Liver (tissue), 3 donors: ENCODE results near the gene MYO7B.

Experiments
- ATF3 ChIP-seq: IDR thresholded peaks from 2 replicates; pipeline ENCODE4 v1.6.1; 2016; ENCODE audit warnings: antibody characterized with exemption
- EGR1 ChIP-seq, 2 donors: IDR thresholded peaks; 2 replicates each; pipeline ENCODE4 v1.6.1; 2016 to 2018; ENCODE audit warnings: antibody characterized with exemption in 2 of 2, low read depth in 2 of 2
- FOXA2 ChIP-seq: IDR thresholded peaks from 2 replicates; pipeline ENCODE4 v1.6.1; 2016; ENCODE audit warnings: antibody characterized with exemption
- GABPA ChIP-seq, 2 donors: IDR thresholded peaks in 1 of 2; conservative IDR thresholded peaks in 1 of 2; 2 replicates each; pipeline ENCODE4 v1.6.1; 2016; ENCODE audit warnings: antibody characterized with exemption in 2 of 2, mild to moderate bottlenecking in 1 of 2, moderate library complexity in 1 of 2
- HNF4G ChIP-seq: IDR thresholded peaks from 2 replicates; pipeline ENCODE4 v1.6.1; 2016; ENCODE audit warnings: antibody characterized with exemption
- JUND ChIP-seq, 2 donors: IDR thresholded peaks; 2 replicates each; pipeline ENCODE4 v1.6.1; 2016; ENCODE audit warnings: antibody characterized with exemption in 2 of 2
- MAX ChIP-seq: IDR thresholded peaks from 2 replicates; pipeline ENCODE4 v1.6.1; 2016; ENCODE audit warnings: antibody characterized with exemption
- RAD21 ChIP-seq, 2 donors: IDR thresholded peaks; 2 replicates each; pipeline ENCODE4 v1.6.1; 2016; ENCODE audit warnings: antibody characterized with exemption in 2 of 2, mild to moderate bottlenecking in 2 of 2
- SP1 ChIP-seq: IDR thresholded peaks from 2 replicates; pipeline ENCODE4 v1.6.1; 2018; ENCODE audit warnings: antibody characterized with exemption, mild to moderate bottlenecking
- TAF1 ChIP-seq: conservative IDR thresholded peaks from 2 replicates; pipeline ENCODE4 v1.6.1; 2016; ENCODE audit warnings: antibody characterized with exemption, mild to moderate bottlenecking
- YY1 ChIP-seq: IDR thresholded peaks from 2 replicates; pipeline ENCODE4 v1.6.1; 2016; ENCODE audit warnings: antibody characterized with exemption, mild to moderate bottlenecking
- TF ChIP-seq, protein P1 (sequence below): fragments of 150-350 bp; IDR thresholded peaks from 2 replicates; pipeline ENCODE4 v1.5.1; 2017; ENCODE audit warnings: improper control_type of control experiment, low read depth, low read length; ENCODE audit not compliant: missing input control
- TF ChIP-seq, protein P2 (sequence below): IDR thresholded peaks from 2 replicates; pipeline ENCODE4 v1.6.1; 2016; ENCODE audit warnings: antibody characterized with exemption, mild to moderate bottlenecking
- TF ChIP-seq, protein P3 (sequence below): IDR thresholded peaks from 2 replicates; pipeline ENCODE4 v1.6.1; 2016; ENCODE audit warnings: antibody characterized with exemption
- donor health status: healthy.
- donor health status: healthy.

DNA sequence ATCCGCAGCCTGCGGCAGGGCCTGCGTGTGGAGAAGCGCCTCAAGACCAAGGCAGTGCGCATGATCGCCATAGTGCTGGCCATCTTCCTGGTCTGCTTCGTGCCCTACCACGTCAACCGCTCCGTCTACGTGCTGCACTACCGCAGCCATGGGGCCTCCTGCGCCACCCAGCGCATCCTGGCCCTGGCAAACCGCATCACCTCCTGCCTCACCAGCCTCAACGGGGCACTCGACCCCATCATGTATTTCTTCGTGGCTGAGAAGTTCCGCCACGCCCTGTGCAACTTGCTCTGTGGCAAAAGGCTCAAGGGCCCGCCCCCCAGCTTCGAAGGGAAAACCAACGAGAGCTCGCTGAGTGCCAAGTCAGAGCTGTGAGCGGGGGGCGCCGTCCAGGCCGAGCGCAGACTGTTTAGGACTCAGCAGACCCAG lies 115.9 kb downstream of the MYO7B start:
- TF ChIP-seq, protein P1, sequence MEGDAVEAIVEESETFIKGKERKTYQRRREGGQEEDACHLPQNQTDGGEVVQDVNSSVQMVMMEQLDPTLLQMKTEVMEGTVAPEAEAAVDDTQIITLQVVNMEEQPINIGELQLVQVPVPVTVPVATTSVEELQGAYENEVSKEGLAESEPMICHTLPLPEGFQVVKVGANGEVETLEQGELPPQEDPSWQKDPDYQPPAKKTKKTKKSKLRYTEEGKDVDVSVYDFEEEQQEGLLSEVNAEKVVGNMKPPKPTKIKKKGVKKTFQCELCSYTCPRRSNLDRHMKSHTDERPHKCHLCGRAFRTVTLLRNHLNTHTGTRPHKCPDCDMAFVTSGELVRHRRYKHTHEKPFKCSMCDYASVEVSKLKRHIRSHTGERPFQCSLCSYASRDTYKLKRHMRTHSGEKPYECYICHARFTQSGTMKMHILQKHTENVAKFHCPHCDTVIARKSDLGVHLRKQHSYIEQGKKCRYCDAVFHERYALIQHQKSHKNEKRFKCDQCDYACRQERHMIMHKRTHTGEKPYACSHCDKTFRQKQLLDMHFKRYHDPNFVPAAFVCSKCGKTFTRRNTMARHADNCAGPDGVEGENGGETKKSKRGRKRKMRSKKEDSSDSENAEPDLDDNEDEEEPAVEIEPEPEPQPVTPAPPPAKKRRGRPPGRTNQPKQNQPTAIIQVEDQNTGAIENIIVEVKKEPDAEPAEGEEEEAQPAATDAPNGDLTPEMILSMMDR, result no peak
- TF ChIP-seq MAX, result no peak
- no peak for TF ChIP-seq EGR1 (IDR thresholded peaks at IDR 0.05; ENCODE audit: low read depth in 2 of 2)
- no peak for TF ChIP-seq ATF3
- no peak for TF ChIP-seq RAD21 (IDR thresholded peaks at IDR 0.05)
- TF ChIP-seq HNF4G, result no peak
- no peak for TF ChIP-seq YY1
- TF ChIP-seq, protein P2, sequence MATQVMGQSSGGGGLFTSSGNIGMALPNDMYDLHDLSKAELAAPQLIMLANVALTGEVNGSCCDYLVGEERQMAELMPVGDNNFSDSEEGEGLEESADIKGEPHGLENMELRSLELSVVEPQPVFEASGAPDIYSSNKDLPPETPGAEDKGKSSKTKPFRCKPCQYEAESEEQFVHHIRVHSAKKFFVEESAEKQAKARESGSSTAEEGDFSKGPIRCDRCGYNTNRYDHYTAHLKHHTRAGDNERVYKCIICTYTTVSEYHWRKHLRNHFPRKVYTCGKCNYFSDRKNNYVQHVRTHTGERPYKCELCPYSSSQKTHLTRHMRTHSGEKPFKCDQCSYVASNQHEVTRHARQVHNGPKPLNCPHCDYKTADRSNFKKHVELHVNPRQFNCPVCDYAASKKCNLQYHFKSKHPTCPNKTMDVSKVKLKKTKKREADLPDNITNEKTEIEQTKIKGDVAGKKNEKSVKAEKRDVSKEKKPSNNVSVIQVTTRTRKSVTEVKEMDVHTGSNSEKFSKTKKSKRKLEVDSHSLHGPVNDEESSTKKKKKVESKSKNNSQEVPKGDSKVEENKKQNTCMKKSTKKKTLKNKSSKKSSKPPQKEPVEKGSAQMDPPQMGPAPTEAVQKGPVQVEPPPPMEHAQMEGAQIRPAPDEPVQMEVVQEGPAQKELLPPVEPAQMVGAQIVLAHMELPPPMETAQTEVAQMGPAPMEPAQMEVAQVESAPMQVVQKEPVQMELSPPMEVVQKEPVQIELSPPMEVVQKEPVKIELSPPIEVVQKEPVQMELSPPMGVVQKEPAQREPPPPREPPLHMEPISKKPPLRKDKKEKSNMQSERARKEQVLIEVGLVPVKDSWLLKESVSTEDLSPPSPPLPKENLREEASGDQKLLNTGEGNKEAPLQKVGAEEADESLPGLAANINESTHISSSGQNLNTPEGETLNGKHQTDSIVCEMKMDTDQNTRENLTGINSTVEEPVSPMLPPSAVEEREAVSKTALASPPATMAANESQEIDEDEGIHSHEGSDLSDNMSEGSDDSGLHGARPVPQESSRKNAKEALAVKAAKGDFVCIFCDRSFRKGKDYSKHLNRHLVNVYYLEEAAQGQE, result no peak
- no peak for TF ChIP-seq TAF1
- no peak for TF ChIP-seq SP1
- TF ChIP-seq, protein P3, sequence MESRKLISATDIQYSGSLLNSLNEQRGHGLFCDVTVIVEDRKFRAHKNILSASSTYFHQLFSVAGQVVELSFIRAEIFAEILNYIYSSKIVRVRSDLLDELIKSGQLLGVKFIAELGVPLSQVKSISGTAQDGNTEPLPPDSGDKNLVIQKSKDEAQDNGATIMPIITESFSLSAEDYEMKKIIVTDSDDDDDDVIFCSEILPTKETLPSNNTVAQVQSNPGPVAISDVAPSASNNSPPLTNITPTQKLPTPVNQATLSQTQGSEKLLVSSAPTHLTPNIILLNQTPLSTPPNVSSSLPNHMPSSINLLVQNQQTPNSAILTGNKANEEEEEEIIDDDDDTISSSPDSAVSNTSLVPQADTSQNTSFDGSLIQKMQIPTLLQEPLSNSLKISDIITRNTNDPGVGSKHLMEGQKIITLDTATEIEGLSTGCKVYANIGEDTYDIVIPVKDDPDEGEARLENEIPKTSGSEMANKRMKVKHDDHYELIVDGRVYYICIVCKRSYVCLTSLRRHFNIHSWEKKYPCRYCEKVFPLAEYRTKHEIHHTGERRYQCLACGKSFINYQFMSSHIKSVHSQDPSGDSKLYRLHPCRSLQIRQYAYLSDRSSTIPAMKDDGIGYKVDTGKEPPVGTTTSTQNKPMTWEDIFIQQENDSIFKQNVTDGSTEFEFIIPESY, result no peak
- TF ChIP-seq GABPA (IDR thresholded peaks at IDR 0.05 in 1 of 2, conservative IDR thresholded peaks at IDR 0.05 in 1 of 2), result no peak
- TF ChIP-seq JUND (IDR thresholded peaks at IDR 0.05), result no peak
- TF ChIP-seq FOXA2, result no peak
